ENCODE data around the gene AKAP5.

- TF ChIP-seq EZH2phosphoT487 (IDR thresholded peaks at IDR 0.05; ENCODE audit: insufficient read depth, low read depth) (no peak), EZH2 (IDR thresholded peaks at IDR 0.05; ENCODE audit: insufficient read depth, poor library complexity, severe bottlenecking) (no peak)
Measured at GRCh38 chr14:64447876-64448670, 17.2 kb upstream of the AKAP5 start.
